DOHH2 (cell line): Measurements from ENCODE around the gene UBTD2.

ENCODE experiments used
- EZH2phosphoT487 ChIP-seq: fragments of 200-600 bp; sonication (generic); IDR thresholded peaks from 2 replicates; pipeline ENCODE4 v1.6.1; 2017; ENCODE audit warnings: borderline replicate concordance, mild to moderate bottlenecking, antibody characterized with exemption, low read length, moderate library complexity, mixed read lengths
- TF ChIP-seq, protein P1 (sequence below): fragments of 200-600 bp; sonication (generic); IDR thresholded peaks from one replicate; pipeline ENCODE4 v1.5.1; 2014; ENCODE audit warnings: antibody characterized with exemption, mild to moderate bottlenecking, low read depth, low read length; ENCODE audit not compliant: poor library complexity, severe bottlenecking

- TF ChIP-seq, protein P1, sequence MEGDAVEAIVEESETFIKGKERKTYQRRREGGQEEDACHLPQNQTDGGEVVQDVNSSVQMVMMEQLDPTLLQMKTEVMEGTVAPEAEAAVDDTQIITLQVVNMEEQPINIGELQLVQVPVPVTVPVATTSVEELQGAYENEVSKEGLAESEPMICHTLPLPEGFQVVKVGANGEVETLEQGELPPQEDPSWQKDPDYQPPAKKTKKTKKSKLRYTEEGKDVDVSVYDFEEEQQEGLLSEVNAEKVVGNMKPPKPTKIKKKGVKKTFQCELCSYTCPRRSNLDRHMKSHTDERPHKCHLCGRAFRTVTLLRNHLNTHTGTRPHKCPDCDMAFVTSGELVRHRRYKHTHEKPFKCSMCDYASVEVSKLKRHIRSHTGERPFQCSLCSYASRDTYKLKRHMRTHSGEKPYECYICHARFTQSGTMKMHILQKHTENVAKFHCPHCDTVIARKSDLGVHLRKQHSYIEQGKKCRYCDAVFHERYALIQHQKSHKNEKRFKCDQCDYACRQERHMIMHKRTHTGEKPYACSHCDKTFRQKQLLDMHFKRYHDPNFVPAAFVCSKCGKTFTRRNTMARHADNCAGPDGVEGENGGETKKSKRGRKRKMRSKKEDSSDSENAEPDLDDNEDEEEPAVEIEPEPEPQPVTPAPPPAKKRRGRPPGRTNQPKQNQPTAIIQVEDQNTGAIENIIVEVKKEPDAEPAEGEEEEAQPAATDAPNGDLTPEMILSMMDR, result no peak
- TF ChIP-seq EZH2phosphoT487, result no peak
Measured at GRCh38 chr5:172193872-172194271, 89.7 kb downstream of the UBTD2 start, which contains the start of gene EFCAB9.
